Measurements from ENCODE around the gene GPATCH8. TPM values are rescaled to one million over a fixed set of nuclear protein-coding genes. Genes with fewer than 3 reads are reported as not detected.
A peak's percentile ranks its signal among the peaks of the same experiment; 100 is the strongest.

GPATCH8 gene
- total and polyA plus RNA-seq, 9 of the 15 experiments (the other 6 are each of a cell fraction or from before 2014, with no cell fraction given) = 10.6 to 29.6 (median 13.2) TPM

DNA sequence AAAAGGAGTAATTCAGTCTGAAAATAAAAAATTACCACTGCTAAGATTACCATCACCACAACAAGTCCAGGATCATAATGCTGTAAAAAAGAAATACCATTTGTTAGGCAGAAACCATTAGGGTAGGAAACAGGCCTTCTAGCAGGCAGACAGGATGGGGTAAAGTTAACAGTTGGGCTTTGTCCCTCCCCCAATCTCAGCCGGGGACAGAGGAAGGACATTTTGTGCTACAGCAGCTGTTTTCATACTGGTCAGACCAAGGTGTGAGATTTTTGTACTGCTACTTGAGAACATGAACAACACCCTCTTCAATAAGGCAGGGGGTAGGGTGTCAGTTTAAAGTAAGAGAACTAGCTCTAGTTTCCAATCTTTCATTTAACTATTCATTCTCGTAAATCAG is 64.6 kb downstream of the GPATCH8 start:
- Histone ChIP-seq H3K4me2 (ENCODE audit: insufficient read depth, low read length) (no peak overlapping the region), H3K27ac (ENCODE audit: extremely low read depth, low read depth, low read length) (no peak overlapping the region; the same call in 2 of the 3 replicates), H2AFZ (ENCODE audit: low read depth, low read length) (no peak overlapping the region), H3K4me1 (replicated peaks in 1 of 2; ENCODE audit: control insufficient read depth in 2 of 2, insufficient read depth in 2 of 2, low read length in 2 of 2) (no peaks in the 10 kb centered on the region), H3K27me3 (ENCODE audit: control insufficient read depth in 2 of 2, insufficient read depth in 2 of 2, low read length in 2 of 2) (no peaks in the 10 kb centered on the region), H4K20me1 (replicated peaks; ENCODE audit: control insufficient read depth, insufficient read depth, low read length) (no peaks in the 10 kb centered on the region), H3K9me1 (ENCODE audit: control insufficient read depth, insufficient read depth, low read length) (no peaks in the 10 kb centered on the region), H3K9me3 (replicated peaks; ENCODE audit: control insufficient read depth, insufficient read depth, low read depth, low read length) (no peaks in the 10 kb centered on the region), H3K4me3 (no peak overlapping the region), H3K36me3 (ENCODE audit: control insufficient read depth, insufficient read depth, low read length) (peaks cover 23% of the 10 kb centered on the region), H3K79me2 (ENCODE audit: control insufficient read depth, insufficient read depth, low read length) (peaks cover 13% of the 10 kb centered on the region), H3K9ac (ENCODE audit: insufficient read depth in 1 of 2, low read depth in 2 of 2, low read length in 2 of 2) (no peak overlapping the region)
- CTCF ChIA-PET (ENCODE audit: low intra/inter-chr PET ratio) = no interaction called here
- peak; percentile 57 for ATAC-seq
- in situ Hi-C loops (cut with MboI) = no loop called here
- no peak for FAIRE-seq
- DNase-seq (ENCODE audit: extremely low read depth in 1 of 4, low spot score in 3 of 4) = no peak
- POLR2A ChIA-PET = interaction anchor here (1.3 kb wide), 1 partner anchor 41 kb away, joined by 3 read pairs; no protein-coding TSS in a partner anchor
- WGBS (ENCODE audit: insufficient coverage, low coverage, missing lambda C conversion rate) = 47% methylated on average over 2 of the region's 2 CpGs
- no TSS peak for BruUV-seq (replicated peaks)
- intact Hi-C loops (cut with micrococcal nuclease) = no loop called here
- TF ChIP-seq, protein P1, sequence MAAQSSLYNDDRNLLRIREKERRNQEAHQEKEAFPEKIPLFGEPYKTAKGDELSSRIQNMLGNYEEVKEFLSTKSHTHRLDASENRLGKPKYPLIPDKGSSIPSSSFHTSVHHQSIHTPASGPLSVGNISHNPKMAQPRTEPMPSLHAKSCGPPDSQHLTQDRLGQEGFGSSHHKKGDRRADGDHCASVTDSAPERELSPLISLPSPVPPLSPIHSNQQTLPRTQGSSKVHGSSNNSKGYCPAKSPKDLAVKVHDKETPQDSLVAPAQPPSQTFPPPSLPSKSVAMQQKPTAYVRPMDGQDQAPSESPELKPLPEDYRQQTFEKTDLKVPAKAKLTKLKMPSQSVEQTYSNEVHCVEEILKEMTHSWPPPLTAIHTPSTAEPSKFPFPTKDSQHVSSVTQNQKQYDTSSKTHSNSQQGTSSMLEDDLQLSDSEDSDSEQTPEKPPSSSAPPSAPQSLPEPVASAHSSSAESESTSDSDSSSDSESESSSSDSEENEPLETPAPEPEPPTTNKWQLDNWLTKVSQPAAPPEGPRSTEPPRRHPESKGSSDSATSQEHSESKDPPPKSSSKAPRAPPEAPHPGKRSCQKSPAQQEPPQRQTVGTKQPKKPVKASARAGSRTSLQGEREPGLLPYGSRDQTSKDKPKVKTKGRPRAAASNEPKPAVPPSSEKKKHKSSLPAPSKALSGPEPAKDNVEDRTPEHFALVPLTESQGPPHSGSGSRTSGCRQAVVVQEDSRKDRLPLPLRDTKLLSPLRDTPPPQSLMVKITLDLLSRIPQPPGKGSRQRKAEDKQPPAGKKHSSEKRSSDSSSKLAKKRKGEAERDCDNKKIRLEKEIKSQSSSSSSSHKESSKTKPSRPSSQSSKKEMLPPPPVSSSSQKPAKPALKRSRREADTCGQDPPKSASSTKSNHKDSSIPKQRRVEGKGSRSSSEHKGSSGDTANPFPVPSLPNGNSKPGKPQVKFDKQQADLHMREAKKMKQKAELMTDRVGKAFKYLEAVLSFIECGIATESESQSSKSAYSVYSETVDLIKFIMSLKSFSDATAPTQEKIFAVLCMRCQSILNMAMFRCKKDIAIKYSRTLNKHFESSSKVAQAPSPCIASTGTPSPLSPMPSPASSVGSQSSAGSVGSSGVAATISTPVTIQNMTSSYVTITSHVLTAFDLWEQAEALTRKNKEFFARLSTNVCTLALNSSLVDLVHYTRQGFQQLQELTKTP (IDR thresholded peaks at IDR 0.05; ENCODE audit: low read depth in 1 of 2, partially characterized antibody in 2 of 2) = no peak
- TF ChIP-seq HEY1 (CRISPR knock-in tag; IDR thresholded peaks at IDR 0.05; ENCODE audit: borderline replicate concordance) (no peak), C11orf30 (IDR thresholded peaks at IDR 0.05; ENCODE audit: low read depth) (0 out of 2 replicates have a peak, but pooled peaks have one; percentile 12), LCOR (CRISPR knock-in tag; IDR thresholded peaks at IDR 0.05) (no peak), NFYB (IDR thresholded peaks at IDR 0.05; ENCODE audit: extremely low read depth, insufficient read length) (no peak), TCF7 (IDR thresholded peaks at IDR 0.05; ENCODE audit: borderline replicate concordance) (no peak), ZNF316 (IDR thresholded peaks at IDR 0.05) (peak; percentile 30; the same call in 1 of the 2 replicates), ZNF695 (CRISPR knock-in tag; IDR thresholded peaks at IDR 0.05) (no peak), U2AF2 (optimal IDR thresholded peaks at IDR 0.05; ENCODE audit: low read depth, low read length) (no peak), GTF2A2 (tag; IDR thresholded peaks at IDR 0.05) (no peak)
- TF ChIP-seq, protein P2, sequence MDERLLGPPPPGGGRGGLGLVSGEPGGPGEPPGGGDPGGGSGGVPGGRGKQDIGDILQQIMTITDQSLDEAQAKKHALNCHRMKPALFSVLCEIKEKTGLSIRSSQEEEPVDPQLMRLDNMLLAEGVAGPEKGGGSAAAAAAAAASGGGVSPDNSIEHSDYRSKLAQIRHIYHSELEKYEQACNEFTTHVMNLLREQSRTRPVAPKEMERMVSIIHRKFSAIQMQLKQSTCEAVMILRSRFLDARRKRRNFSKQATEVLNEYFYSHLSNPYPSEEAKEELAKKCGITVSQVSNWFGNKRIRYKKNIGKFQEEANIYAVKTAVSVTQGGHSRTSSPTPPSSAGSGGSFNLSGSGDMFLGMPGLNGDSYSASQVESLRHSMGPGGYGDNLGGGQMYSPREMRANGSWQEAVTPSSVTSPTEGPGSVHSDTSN (CRISPR knock-in tag; IDR thresholded peaks at IDR 0.05; ENCODE audit: low read depth) = no peak
- TF ChIP-seq, protein P2 (tag; conservative IDR thresholded peaks at IDR 0.05; ENCODE audit: low read depth) = no peak
- TF ChIP-seq, protein P3, sequence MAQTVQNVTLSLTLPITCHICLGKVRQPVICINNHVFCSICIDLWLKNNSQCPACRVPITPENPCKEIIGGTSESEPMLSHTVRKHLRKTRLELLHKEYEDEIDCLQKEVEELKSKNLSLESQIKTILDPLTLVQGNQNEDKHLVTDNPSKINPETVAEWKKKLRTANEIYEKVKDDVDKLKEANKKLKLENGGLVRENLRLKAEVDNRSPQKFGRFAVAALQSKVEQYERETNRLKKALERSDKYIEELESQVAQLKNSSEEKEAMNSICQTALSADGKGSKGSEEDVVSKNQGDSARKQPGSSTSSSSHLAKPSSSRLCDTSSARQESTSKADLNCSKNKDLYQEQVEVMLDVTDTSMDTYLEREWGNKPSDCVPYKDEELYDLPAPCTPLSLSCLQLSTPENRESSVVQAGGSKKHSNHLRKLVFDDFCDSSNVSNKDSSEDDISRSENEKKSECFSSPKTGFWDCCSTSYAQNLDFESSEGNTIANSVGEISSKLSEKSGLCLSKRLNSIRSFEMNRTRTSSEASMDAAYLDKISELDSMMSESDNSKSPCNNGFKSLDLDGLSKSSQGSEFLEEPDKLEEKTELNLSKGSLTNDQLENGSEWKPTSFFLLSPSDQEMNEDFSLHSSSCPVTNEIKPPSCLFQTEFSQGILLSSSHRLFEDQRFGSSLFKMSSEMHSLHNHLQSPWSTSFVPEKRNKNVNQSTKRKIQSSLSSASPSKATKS (CRISPR knock-in tag; IDR thresholded peaks at IDR 0.05) = no peak
- TF ChIP-seq, protein P4, sequence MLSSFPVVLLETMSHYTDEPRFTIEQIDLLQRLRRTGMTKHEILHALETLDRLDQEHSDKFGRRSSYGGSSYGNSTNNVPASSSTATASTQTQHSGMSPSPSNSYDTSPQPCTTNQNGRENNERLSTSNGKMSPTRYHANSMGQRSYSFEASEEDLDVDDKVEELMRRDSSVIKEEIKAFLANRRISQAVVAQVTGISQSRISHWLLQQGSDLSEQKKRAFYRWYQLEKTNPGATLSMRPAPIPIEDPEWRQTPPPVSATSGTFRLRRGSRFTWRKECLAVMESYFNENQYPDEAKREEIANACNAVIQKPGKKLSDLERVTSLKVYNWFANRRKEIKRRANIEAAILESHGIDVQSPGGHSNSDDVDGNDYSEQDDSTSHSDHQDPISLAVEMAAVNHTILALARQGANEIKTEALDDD (IDR thresholded peaks at IDR 0.05) = 0 out of 2 replicates have a peak, but pooled peaks have one; percentile 13

All from K562 (cell line).